Measurements from ENCODE around the gene TENT4A. TPM values are rescaled to one million over a fixed set of nuclear protein-coding genes. Genes with fewer than 3 reads are reported as not detected.
A peak's percentile ranks its signal among the peaks of the same experiment; 100 is the strongest.

Gene TENT4A
- total RNA-seq, 4 donors from 2014 or later, result 17.0 to 21.9 (median 20.1) TPM

GRCh38 chr5:6745706-6746222 is 32.5 kb downstream of the TENT4A start:
- Histone ChIP-seq H3K9me3 (no peaks in the 10 kb centered on the region), H3K36me3 (peaks cover 23 to 87% (median 69%) of the 10 kb centered on the region in 4 donors), H3K27ac (replicated peaks in 1 of 4) (peak overlapping the region in 2 of 4 donors; percentile 28 to 44), H3K4me3 (no peak overlapping the region), H3K4me1 (peaks cover 0 to 10% (median 8%) of the 10 kb centered on the region in 4 donors), H3K27me3 (no peaks in the 10 kb centered on the region)
- no peak for DNase-seq (ENCODE audit: extremely low spot score)
- no peak for TF ChIP-seq EP300 (IDR thresholded peaks at IDR 0.05)
- peak in 1 of 2 donors; percentile 14 for TF ChIP-seq POLR2AphosphoS5 (IDR thresholded peaks at IDR 0.05)
- TF ChIP-seq POLR2A (IDR thresholded peaks at IDR 0.05; ENCODE audit: low read depth), result no peak
- peak; percentile 70 to 82 (median 75) for TF ChIP-seq CTCF (IDR thresholded peaks at IDR 0.05)
- intact Hi-C loops (cut with DNase I), result loop anchor here (2.0 to 10.0 kb wide), 2 partner anchors 113 to 371 kb away; partner anchors contain the start of genes MED10, NSUN2 and SRD5A1
- WGBS, result 60% methylated on average over 10 of the region's 10 CpGs

- H3K27ac ChIP-seq (replicated peaks in 1 of 4), result no peak overlapping the region
- H3K36me3 ChIP-seq, result peaks cover 23 to 87% (median 69%) of the 10 kb centered on the region in 4 donors
- H3K4me3 ChIP-seq, result no peak overlapping the region
- no peaks in the 10 kb centered on the region for H3K9me3 ChIP-seq
- intact Hi-C loops (cut with DNase I), result loop anchor here (10.0 kb wide), 1 partner anchor 371 kb away; the partner anchor contains the start of gene MED10
- 84% methylated on average over 9 of the region's 9 CpGs for WGBS
- peaks cover 0 to 10% (median 8%) of the 10 kb centered on the region in 4 donors for H3K4me1 ChIP-seq
- TF ChIP-seq POLR2A (IDR thresholded peaks at IDR 0.05; ENCODE audit: low read depth) (no peak), POLR2AphosphoS5 (IDR thresholded peaks at IDR 0.05) (no peak), EP300 (IDR thresholded peaks at IDR 0.05) (no peak), CTCF (IDR thresholded peaks at IDR 0.05) (no peak)
- no peaks in the 10 kb centered on the region for H3K27me3 ChIP-seq
- DNase-seq (ENCODE audit: extremely low spot score), result no peak
Observed at GRCh38 chr5:6746244-6746643, 33.0 kb downstream of the TENT4A start.

GRCh38 chr5:6747103-6747502 is 33.9 kb downstream of the TENT4A start:
- intact Hi-C loops (cut with DNase I), result loop anchor here (10.0 kb wide), 1 partner anchor 372 kb away; the partner anchor contains the start of gene MED10

GRCh38 chr5:6748142-6748541 is 34.9 kb downstream of the TENT4A start:
- H3K36me3 ChIP-seq, result peaks cover 34 to 89% (median 73%) of the 10 kb centered on the region in 4 donors
- TF ChIP-seq CTCF (IDR thresholded peaks at IDR 0.05) (no peak), POLR2AphosphoS5 (IDR thresholded peaks at IDR 0.05) (no peak), EP300 (IDR thresholded peaks at IDR 0.05) (no peak), POLR2A (IDR thresholded peaks at IDR 0.05; ENCODE audit: low read depth) (no peak)
- H3K4me1 ChIP-seq, result peaks cover 0 to 10% (median 8%) of the 10 kb centered on the region in 4 donors
- H3K4me3 ChIP-seq, result no peak overlapping the region
- no peak for DNase-seq (ENCODE audit: extremely low spot score)
- intact Hi-C loops (cut with DNase I), result loop anchor here (10.0 kb wide), 1 partner anchor 373 kb away; the partner anchor contains the start of gene MED10
- H3K9me3 ChIP-seq, result no peaks in the 10 kb centered on the region
- WGBS, result 87% methylated on average over 10 of the region's 11 CpGs
- no peak overlapping the region for H3K27ac ChIP-seq (replicated peaks in 1 of 4)
- H3K27me3 ChIP-seq, result no peaks in the 10 kb centered on the region

More at GRCh38 chr5:6747103-6747502, 33.9 kb downstream of the TENT4A start:
- Histone ChIP-seq H3K36me3 (peaks cover 32 to 89% (median 73%) of the 10 kb centered on the region in 4 donors), H3K27me3 (no peaks in the 10 kb centered on the region), H3K4me1 (peaks cover 0 to 10% (median 8%) of the 10 kb centered on the region in 4 donors), H3K9me3 (no peaks in the 10 kb centered on the region), H3K4me3 (no peak overlapping the region), H3K27ac (replicated peaks in 1 of 4) (no peak overlapping the region)
- no peak for DNase-seq (ENCODE audit: extremely low spot score)
- TF ChIP-seq CTCF (IDR thresholded peaks at IDR 0.05) (no peak), POLR2AphosphoS5 (IDR thresholded peaks at IDR 0.05) (no peak), EP300 (IDR thresholded peaks at IDR 0.05) (no peak), POLR2A (IDR thresholded peaks at IDR 0.05; ENCODE audit: low read depth) (no peak)
- 83% methylated on average over 9 of the region's 9 CpGs for WGBS
